Right atrium auricular region (tissue), 2 donors: ENCODE measurements around the gene ENTREP1. TPM values are rescaled to one million over a fixed set of nuclear protein-coding genes. Genes with fewer than 3 reads are reported as not detected.

Source experiments
- DNase-seq: peaks from one replicate; pipeline ENCODE4 v3.0.0-alpha.2; 2019; ENCODE audit warnings: low spot score
- H3K27ac ChIP-seq, 2 donors: fragments of 200-600 bp; sonication (generic); 1 replicate in 1 of 2; 2 replicates in 1 of 2; pipeline ENCODE4 v1.5.1; 2016 to 2019
- H3K27me3 ChIP-seq, 2 donors: fragments of 200-600 bp; sonication (generic); one replicate each; pipeline versions ENCODE4 v1.5.1 to v1.6.0; 2017 to 2019
- H3K36me3 ChIP-seq: fragments of 200-600 bp; sonication (generic); one replicate; pipeline ENCODE4 v1.5.1; 2016
- H3K4me1 ChIP-seq, 2 donors: fragments of 200-600 bp; sonication (generic); one replicate each; pipeline versions ENCODE4 v1.5.1 to v1.6.0; 2017 to 2019
- H3K4me3 ChIP-seq, 2 donors: fragments of 200-600 bp; sonication (generic); 1 replicate in 1 of 2; 2 replicates in 1 of 2; pipeline ENCODE4 v1.5.1; 2017 to 2019; ENCODE audit warnings: mild to moderate bottlenecking in 1 of 2, moderate library complexity in 1 of 2
- H3K9me3 ChIP-seq, 2 donors: fragments of 200-600 bp; sonication (generic); one replicate each; pipeline ENCODE4 v1.5.1; 2019
- total RNA-seq, 2 donors: library from RNA; depleted of rRNA; stranded (reverse); fragments of >200 nt; gene quantifications; one replicate each; pipeline ENCODE4 v1.1.0, GENCODE V29; 2016
- TF ChIP-seq, protein P1 (sequence below), 2 donors: fragments of 200-600 bp; sonication (generic); IDR thresholded peaks; one replicate each; pipeline ENCODE4 v1.5.1; 2019; ENCODE audit warnings: antibody characterized with exemption in 2 of 2

The ENTREP1 gene
- total RNA-seq, 2 donors from 2014 or later: 12.1 to 16.2 TPM

DNA sequence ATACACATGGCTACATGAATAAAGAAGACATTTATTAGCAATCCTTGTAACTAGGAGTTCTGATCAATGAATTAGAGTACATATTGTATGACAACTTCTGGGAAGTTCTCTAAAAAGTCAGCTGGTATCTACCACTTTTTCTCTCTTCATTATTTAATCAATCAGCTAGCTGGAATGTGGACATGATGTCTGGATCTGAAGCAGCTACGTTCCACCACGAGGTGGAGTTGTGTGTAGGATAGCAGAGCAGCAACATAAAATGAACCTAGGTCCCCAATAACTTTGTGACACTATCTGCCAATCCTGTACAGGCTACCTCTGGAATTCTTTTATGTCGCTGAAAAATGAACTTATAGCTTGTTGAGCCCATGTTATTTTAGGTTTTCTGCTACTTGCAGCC, 32.9 kb upstream of the ENTREP1 start:
- Histone ChIP-seq H3K4me1 (peaks cover 0 to 10% of the 10 kb centered on the region in 2 donors), H3K27ac (no peak overlapping the region), H3K4me3 (no peak overlapping the region), H3K36me3 (no peaks in the 10 kb centered on the region), H3K27me3 (no peaks in the 10 kb centered on the region), H3K9me3 (no peaks in the 10 kb centered on the region)
- TF ChIP-seq, protein P1, sequence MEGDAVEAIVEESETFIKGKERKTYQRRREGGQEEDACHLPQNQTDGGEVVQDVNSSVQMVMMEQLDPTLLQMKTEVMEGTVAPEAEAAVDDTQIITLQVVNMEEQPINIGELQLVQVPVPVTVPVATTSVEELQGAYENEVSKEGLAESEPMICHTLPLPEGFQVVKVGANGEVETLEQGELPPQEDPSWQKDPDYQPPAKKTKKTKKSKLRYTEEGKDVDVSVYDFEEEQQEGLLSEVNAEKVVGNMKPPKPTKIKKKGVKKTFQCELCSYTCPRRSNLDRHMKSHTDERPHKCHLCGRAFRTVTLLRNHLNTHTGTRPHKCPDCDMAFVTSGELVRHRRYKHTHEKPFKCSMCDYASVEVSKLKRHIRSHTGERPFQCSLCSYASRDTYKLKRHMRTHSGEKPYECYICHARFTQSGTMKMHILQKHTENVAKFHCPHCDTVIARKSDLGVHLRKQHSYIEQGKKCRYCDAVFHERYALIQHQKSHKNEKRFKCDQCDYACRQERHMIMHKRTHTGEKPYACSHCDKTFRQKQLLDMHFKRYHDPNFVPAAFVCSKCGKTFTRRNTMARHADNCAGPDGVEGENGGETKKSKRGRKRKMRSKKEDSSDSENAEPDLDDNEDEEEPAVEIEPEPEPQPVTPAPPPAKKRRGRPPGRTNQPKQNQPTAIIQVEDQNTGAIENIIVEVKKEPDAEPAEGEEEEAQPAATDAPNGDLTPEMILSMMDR (IDR thresholded peaks at IDR 0.05): no peak
- no peak for DNase-seq

DNA sequence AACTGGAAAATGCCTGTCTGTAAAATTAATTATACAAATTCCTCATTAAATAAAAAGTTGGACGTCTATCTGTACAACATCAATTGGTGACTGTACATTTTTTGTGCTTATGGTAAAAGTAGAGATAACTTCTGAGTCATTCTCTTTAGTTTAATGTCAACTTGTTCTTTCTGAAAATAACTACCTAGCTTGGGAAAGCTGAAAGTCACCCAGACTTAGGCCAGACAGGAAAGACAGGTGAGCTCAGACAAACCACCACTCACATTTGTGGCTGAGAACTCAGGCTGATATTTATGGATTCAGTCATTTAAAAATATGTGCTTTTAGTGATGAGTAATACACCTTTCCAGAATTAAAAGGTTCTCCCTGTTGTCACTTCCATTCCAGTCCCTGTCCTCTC, 31.9 kb upstream of the ENTREP1 start:
- no peak overlapping the region for H3K4me3 ChIP-seq
- no peak for DNase-seq
- H3K27ac ChIP-seq: no peak overlapping the region
- no peaks in the 10 kb centered on the region for H3K36me3 ChIP-seq
- H3K4me1 ChIP-seq: peaks cover 0 to 12% of the 10 kb centered on the region in 2 donors
- no peaks in the 10 kb centered on the region for H3K27me3 ChIP-seq
- H3K9me3 ChIP-seq: no peaks in the 10 kb centered on the region
- TF ChIP-seq, protein P1 (IDR thresholded peaks at IDR 0.05): no peak

DNA sequence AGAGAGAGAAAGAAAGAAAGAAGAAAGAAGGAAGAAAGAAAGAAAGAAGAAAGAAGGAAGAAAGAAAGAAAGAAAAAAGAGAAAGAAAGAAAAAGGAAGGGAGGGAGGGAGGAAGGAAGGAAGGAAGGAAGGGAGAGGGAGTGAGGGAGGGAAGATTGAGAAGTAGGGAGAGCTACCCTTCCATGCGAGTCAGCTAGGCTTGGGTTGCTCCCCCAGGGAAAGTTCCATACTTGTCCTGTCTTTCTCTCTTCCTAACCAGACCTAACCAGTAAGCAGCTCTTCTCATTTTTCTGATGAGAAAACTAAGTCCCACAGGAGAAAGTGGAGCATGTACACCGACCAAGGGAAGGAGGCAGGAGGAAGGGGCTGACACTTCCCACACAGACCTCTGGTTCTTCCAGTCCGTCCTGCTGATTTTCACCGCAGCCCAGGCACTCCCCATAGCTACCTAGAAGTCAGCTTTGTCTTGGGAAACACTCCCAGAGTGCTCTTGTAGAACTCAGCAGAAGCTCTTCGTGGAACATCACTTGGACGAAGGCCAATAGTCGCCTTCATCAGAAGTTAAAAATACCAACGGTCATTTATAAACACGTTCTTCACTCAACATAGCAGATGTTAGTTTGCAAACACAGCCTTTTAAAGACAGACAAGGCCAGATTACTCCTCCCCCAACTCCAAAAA, 29.0 kb upstream of the ENTREP1 start:
- H3K4me1 ChIP-seq: peaks cover 0 to 12% of the 10 kb centered on the region in 2 donors
- H3K27me3 ChIP-seq: no peaks in the 10 kb centered on the region
- DNase-seq: no peak
- no peaks in the 10 kb centered on the region for H3K36me3 ChIP-seq
- H3K9me3 ChIP-seq: no peaks in the 10 kb centered on the region
- H3K4me3 ChIP-seq: no peak overlapping the region
- peak overlapping the region; percentile 7 to 54 for H3K27ac ChIP-seq
- TF ChIP-seq, protein P1 (IDR thresholded peaks at IDR 0.05): no peak

DNA sequence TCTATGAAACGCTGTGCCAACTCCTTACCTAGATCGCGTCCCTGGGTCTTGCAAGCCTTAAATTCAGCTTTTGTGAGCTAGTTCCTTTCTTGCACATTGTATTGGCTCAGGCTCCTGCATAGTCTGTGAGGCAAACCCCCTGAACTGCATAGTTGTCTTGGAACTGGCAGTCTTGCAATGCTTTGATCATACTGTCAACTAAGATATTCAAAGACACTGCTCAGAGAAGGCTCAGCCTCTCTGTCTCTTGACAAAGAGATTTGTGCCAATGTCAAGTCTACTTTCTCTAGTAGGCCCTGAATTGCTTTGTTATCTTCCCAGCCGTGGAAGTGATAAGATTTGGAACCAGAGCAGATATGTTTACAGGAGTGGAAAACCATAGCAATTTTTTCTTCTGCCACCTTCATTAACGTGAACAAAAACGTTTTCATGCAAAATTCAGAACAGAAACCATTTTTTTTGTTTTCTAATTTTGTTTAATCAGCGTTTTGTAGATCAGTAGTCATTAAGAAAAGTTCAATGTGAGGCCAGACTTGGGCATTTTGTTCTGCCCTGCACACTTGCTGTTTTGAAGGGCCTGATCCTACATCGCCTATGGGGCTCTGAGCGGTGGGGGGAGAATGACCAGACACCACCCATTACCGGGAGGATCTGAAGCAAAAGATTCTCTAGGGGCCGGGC, 27.6 kb upstream of the ENTREP1 start:
- Histone ChIP-seq H3K27ac (peak overlapping the region in 1 of 2 donors; percentile 45), H3K4me1 (peaks cover 0 to 12% of the 10 kb centered on the region in 2 donors), H3K4me3 (no peak overlapping the region), H3K9me3 (no peaks in the 10 kb centered on the region), H3K27me3 (no peaks in the 10 kb centered on the region), H3K36me3 (no peaks in the 10 kb centered on the region)
- no peak for DNase-seq
- TF ChIP-seq, protein P1 (IDR thresholded peaks at IDR 0.05): no peak

DNA sequence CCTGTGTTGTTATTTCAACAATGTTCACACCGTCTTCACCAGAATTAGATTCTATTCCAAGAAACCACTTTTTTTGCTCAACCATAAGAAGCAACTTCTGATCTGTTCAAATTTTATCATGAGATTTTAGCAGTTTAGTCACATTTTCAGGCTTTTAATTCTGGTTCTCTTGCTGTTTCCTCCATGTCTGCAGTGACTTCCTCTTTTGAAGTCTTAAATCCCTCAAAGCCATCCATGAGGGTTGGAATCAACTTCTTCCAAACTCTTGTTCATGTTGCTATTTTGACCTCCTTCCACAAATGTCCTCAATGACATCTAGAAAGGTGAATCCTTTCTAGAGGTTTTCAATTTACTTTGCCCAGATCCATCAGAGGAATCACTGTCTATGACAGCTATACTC, 25.7 kb upstream of the ENTREP1 start:
- Histone ChIP-seq H3K4me3 (no peak overlapping the region), H3K27me3 (no peaks in the 10 kb centered on the region), H3K9me3 (no peaks in the 10 kb centered on the region), H3K27ac (no peak overlapping the region), H3K36me3 (no peaks in the 10 kb centered on the region), H3K4me1 (peaks cover 0 to 12% of the 10 kb centered on the region in 2 donors)
- TF ChIP-seq, protein P1 (IDR thresholded peaks at IDR 0.05): no peak
- no peak for DNase-seq
